GM12872 (cell line): ENCODE measurements around the gene FBN1.

Source experiments
- TF ChIP-seq, protein P1 (sequence below): IDR thresholded peaks from 3 replicates; pipeline ENCODE4 v1.5.1; 2011; ENCODE audit warnings: low read depth, mild to moderate bottlenecking, low read length, moderate library complexity; ENCODE audit not compliant: insufficient read depth

FBN1 gene

DNA sequence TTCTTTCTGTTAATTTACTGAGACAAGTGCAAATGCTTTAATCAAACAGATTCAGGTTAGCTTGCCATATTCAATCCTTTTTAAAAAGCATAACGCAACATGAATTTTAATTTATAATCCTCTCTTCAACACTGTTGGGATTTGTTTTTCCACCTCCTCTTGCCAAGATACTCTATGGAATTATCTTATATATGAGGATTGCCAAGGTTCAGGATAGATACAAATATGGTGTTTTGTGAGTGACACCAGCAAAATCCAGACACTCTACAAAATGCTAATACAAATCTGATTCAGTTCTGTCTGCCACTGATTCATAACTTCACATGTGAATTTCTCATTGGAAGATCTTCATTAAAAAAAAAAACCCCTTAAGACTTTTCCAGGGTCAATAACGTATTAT, 104.8 kb downstream of the FBN1 start:
- TF ChIP-seq, protein P1, sequence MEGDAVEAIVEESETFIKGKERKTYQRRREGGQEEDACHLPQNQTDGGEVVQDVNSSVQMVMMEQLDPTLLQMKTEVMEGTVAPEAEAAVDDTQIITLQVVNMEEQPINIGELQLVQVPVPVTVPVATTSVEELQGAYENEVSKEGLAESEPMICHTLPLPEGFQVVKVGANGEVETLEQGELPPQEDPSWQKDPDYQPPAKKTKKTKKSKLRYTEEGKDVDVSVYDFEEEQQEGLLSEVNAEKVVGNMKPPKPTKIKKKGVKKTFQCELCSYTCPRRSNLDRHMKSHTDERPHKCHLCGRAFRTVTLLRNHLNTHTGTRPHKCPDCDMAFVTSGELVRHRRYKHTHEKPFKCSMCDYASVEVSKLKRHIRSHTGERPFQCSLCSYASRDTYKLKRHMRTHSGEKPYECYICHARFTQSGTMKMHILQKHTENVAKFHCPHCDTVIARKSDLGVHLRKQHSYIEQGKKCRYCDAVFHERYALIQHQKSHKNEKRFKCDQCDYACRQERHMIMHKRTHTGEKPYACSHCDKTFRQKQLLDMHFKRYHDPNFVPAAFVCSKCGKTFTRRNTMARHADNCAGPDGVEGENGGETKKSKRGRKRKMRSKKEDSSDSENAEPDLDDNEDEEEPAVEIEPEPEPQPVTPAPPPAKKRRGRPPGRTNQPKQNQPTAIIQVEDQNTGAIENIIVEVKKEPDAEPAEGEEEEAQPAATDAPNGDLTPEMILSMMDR = no peak

DNA sequence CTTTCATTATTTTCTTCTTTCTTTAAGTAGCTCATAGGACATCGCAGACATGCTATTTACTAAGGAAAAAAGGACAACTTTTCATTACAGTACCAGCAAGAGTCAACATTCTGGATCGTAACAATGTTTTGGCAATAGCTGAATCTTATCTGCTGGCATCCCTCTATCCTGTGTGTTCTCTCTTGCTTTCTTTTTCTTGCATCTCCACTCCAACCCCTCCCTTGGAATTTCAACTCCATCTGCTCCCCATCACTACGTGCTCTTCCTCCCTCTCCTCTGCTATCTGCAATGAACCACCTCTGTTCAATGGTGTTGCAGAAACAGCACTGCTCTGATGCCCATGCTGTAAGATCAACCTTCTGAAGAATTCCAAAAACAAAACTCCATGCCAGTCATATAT, 106.6 kb downstream of the FBN1 start:
- TF ChIP-seq, protein P1 = no peak

DNA sequence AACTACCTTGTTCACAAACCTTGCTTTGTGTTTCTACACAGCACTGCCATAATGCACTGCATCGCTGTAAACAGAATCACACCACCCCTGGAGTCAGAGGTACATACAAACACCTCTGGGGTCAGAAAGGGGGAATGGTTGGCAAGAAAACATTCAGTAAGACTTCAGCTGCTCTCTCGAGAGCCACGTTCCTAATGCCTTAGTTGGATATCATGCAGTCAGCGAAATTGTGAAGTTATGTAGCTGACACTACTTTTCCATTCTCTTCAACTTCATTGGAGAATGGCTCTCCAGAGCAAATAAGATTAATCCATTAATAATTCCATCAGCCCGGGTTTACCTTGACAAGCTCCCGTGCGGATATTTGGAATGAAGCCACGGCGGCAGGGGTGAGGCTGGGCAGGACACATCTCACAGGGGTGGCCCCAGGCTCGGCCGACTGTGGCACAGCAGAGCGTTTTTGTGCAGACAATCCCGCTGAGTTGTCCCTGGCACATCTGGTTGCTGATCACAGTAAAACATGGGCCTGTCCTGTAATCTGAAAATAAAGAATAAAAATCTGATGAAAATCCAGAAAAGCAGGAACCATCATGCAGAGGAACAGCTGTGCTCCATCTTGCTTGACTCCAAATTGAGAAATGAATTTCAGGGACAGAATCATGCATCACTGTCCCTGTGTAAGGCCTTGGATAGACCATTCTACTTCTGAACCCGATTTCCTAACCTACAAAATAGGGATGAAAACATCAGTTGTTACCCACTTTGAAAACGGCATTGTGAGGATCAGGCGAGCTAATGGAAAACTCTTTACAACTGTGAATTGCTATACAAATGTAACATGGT, 108.0 kb downstream of the FBN1 start:
- TF ChIP-seq, protein P1 = no peak

DNA sequence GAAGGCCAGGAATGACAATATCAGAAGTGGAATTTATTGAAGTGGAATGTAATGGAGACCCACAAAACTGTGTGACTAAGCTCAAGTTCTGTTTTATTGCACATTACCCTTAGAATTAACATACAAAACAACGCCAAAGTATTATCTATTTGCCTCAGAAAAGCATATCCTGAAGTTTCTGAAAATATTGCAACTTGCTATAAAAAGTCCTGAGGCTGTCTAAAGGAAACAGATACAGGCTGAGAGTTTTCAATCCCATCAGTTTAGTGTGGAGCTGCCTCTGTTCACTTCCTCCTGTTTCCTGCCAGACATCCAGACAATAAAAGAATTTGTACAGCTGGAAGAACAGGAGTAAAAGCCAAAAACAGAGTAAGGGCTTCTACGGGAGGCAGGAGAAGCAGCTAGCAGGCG, 108.8 kb downstream of the FBN1 start:
- TF ChIP-seq, protein P1 = no peak

DNA sequence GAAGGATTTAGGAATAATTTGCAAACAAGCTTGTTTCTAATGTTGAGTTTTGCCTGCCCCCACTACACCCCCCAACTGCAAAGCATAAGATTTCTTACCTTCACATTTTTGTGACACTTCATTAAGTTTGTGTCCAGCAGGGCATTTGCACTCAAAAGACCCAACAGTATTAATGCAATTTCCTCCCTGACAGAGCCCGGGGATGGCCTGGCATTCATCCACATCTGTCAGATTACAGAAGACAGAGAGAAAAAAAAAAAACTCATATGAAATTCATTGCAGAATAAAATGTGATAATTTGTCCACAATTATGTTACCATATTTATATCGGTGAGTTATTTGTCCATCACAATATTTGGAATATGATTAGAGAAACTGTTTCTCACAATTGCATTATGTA, 111.5 kb downstream of the FBN1 start:
- TF ChIP-seq, protein P1 = no peak

DNA sequence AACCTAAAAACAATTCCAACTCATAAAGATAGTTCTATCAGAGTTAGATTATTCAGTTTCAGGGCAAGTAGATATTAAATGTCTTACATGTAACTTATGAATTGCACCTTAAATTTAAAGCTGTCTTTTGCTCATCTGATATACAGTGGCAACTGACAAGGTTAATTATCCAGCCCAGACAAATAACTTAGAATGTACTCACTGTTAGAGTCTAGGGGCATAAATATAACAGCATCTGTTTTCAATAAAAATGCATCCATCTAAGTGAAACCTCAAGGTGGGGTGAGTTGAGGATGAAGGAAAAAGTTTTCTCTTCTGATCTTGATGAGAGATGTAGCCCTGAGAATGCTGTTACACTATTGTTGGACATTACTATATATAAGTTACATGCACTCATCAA, 112.6 kb downstream of the FBN1 start:
- TF ChIP-seq, protein P1 = no peak

DNA sequence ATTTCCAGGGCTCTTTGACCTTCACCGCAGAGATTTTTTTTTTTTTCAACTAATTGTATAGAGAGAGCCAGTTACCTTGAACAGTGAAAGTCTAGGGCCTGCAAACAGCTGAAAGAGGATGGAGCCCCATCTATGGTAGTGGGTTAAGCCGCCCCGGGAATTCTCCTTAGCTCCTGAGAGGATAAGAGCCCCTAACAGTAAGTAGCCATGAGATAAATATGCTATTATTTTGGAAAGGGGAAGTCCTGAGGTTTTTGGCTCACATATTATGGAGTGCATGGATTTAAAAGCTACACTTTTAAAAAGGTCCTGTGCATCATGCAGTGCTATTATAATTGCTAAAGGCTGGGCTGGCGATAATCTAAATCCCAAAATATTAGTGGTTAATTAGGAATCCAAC, 115.0 kb downstream of the FBN1 start:
- TF ChIP-seq, protein P1 = no peak
